GM23248 (cell line): Measurements from ENCODE around the gene UNC13B.

Experiments
- EZH2 ChIP-seq: fragments of 200-600 bp; sonication (generic); IDR thresholded peaks from 2 replicates; pipeline ENCODE4 v1.6.1; 2018; ENCODE audit warnings: antibody characterized with exemption, mild to moderate bottlenecking; ENCODE audit not compliant: insufficient read depth, poor library complexity, severe bottlenecking
- EZH2phosphoT487 ChIP-seq: fragments of 200-600 bp; sonication (generic); IDR thresholded peaks from 2 replicates; pipeline ENCODE4 v1.6.1; 2018; ENCODE audit warnings: antibody characterized with exemption, moderate library complexity, mild to moderate bottlenecking, low read depth; ENCODE audit not compliant: insufficient read depth

DNA sequence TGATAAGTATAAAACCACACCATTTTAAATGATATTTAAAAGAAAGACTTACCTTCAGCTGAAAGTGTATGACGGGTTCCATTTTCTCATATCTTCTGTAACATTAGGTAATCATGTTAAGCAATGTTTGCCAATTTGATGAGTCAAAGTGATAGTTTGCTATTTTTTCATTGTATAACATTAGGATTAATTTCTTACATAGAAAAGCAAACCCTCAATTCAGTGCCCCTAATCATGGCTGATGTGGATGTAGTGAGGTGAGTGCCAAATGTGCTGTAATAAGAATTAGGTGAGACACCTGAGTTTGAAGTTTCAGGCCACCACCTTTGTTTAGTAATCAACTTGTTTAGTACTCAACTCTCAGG lies 68.0 kb downstream of the UNC13B start:
- TF ChIP-seq EZH2 (no peak), EZH2phosphoT487 (no peak)
